Measurements from ENCODE around the gene USP48. TPM values are rescaled to one million over a fixed set of nuclear protein-coding genes. Genes with fewer than 3 reads are reported as not detected.
"Not testable (repeated sequence)": the region's sequence is repeated elsewhere in the genome, so short reads cannot be mapped to it uniquely, and the experiment has no call there.

USP48 gene
- polyA plus RNA-seq, 3 donors = 57.2 to 80.3 (median 70.5) TPM

- DNase-seq = no peak
Measured at GRCh38 chr1:21641537-21641936, 141.4 kb downstream of the USP48 start.

- no peak for DNase-seq
Measured at GRCh38 chr1:21641076-21641475, 141.9 kb downstream of the USP48 start.

GRCh38 chr1:21640653-21641052, 142.3 kb downstream of the USP48 start:
- DNase-seq = no peak

- no peak for DNase-seq
Measured at GRCh38 chr1:21639594-21640041, 143.3 kb downstream of the USP48 start.

GRCh38 chr1:21638531-21639341, 144.2 kb downstream of the USP48 start:
- no peak for DNase-seq

- DNase-seq = no peak
Measured at GRCh38 chr1:21637514-21637913, 145.4 kb downstream of the USP48 start.

GRCh38 chr1:21636029-21636428, 146.9 kb downstream of the USP48 start:
- no peak for DNase-seq

GRCh38 chr1:21634806-21635535, 148.0 kb downstream of the USP48 start:
- no peak for DNase-seq

GRCh38 chr1:21633992-21634805, 148.8 kb downstream of the USP48 start:
- DNase-seq = no peak

GRCh38 chr1:21633141-21633755, 149.7 kb downstream of the USP48 start:
- DNase-seq = no peak

GRCh38 chr1:21631944-21632887, 150.7 kb downstream of the USP48 start:
- DNase-seq = no peak

GRCh38 chr1:21631590-21631943, 151.4 kb downstream of the USP48 start:
- DNase-seq = not testable (repeated sequence)

GRCh38 chr1:21630571-21631343, 152.2 kb downstream of the USP48 start:
- no peak for DNase-seq

GRCh38 chr1:21629971-21630370, 153.0 kb downstream of the USP48 start:
- no peak for DNase-seq

- DNase-seq = no peak
Measured at GRCh38 chr1:21628798-21629393, 154.1 kb downstream of the USP48 start.

All from renal pelvis (tissue), 4 donors.